Activated T-cell treated with anti-CD3 and anti-CD28 coated beads, Interleukin-2, amount 50 U/mL, for 48 hours (primary cell): ENCODE results near the gene TNS1.

Source experiments
- DNase-seq, 2 experiments: peaks; one replicate each; pipeline ENCODE4 v3.0.0-alpha.2; 2020

TNS1 gene

DNA sequence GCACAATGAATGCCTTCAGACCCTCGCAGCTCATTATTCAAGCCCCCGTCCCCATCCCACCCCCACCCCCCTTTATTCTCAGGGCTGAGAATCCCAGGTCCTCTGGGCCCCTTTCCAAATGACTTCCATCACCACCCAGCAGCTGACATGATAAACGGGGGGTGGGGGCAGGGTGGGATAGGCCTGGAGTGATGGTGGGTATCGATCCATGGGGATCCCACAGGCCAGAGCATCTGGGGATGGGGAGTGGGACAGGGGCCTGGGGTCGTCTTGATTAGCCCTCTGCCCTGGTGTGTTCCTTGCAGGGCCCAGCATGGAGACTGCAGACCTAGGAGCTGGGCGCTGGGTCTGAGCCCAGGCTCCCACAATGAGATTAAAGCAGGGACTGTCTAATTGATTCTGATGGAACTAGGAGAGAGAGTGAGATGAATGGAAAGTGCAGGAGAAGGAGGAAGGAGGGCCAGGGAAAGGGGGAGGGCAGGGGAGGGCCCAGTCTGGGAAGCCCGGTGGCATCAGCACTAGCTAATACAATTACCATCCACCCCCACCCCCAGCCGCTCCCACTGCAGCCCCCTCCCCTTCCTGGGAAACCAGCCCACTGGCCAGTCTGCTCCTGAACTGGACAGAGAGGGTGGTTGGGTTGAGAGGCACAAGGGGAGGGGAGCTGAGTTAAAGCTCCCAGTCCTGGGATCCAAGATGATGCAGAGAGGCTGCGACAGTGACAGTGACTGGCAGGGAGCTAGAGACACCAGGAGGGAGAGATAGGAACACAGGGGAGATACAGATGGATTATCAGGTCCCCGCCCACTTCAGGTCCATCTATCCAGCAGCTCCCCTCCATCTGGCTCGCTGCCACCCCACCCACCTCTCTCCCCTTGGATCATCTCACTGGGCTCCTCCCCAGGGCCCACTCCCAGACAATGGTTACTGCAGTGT is 13.1 kb upstream of the TNS1 start:
- no peak for DNase-seq

DNA sequence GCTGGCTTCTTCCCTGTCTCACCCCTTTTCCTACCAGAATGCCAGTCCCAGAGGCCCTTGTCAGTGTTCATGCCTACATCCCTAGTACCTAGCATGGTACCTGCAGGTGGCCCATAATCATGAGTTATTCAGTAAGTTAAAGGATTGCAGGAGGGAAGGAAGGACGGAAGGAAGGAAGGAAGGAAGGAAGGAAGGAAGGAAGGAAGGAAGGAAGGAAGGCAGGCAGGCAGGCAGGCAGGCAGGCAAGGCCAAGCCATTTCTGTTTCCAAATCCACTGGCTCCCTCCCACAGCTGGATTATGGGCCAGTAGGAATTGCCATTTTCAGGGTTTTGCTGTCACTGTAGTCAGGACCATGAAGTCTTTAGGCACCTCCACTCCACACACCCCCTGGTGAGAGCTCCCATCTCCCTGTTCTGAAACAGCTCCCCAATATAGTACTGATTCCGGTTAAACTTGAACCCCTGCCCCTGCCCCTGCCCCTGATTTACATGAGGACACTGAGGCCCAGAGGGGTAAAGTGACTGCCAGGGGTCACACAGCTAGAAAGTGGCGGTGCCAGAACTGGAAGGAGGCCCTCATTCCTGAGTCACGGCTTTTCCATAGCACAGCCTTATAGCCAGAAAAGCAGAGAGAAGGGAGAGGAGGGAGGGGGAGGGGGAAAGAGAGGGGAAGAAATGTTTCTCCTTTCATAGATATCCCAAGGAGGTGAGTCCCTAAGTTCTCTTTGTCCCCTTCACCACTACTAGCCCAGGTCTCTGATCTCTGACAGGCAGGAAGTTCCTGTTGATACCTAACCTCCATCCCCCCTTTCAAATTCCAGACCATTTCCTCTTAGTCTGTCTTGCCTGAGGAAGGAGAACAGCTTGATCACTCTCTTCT is 12.2 kb upstream of the TNS1 start:
- DNase-seq = no peak

GRCh38 chr2:218013289-218013688 is 10.5 kb upstream of the TNS1 start:
- no peak for DNase-seq

DNA sequence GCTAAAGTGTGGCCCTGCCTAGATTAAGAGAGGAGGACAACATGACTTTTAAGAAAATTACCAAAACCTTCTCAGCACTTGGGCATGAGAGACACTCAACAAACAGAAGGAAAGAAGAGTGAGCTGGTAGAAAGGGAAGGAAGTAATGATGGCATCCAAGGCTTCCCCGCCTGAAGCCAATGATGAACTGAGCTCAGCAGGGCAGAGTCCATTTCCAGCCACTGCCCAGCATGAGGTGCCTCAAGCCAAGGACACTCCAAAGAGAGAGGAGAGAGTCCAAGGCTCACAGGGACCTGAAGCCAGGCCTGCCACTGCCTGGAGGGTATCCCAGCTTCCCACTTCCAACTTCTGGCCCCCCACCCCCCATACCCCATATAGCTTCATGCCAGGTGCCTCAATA is 9.5 kb upstream of the TNS1 start:
- DNase-seq = no peak

DNA sequence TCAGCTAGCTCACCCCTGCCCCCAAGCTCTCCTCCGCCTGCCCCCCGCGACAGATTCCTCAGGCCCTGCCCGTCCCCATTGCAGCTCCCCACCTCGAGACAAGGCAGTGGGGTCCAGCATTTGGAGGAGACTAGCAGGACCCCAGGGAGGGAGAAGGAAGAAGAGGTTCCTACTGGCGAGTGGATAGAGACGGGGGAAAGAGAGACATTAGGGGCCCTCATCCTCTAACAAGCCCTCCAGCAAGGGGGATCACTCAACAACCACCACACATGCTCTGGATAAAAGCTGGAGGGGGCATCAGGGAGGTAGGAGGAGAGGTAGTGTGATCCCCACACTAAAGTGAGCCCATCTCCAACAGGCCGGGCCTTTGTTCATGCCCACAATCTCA is 8.9 kb upstream of the TNS1 start:
- DNase-seq = no peak

GRCh38 chr2:218010984-218011652 is 8.3 kb upstream of the TNS1 start:
- DNase-seq = no peak

GRCh38 chr2:218010140-218010983 is 7.6 kb upstream of the TNS1 start:
- peak; percentile 44 to 59 for DNase-seq

DNA sequence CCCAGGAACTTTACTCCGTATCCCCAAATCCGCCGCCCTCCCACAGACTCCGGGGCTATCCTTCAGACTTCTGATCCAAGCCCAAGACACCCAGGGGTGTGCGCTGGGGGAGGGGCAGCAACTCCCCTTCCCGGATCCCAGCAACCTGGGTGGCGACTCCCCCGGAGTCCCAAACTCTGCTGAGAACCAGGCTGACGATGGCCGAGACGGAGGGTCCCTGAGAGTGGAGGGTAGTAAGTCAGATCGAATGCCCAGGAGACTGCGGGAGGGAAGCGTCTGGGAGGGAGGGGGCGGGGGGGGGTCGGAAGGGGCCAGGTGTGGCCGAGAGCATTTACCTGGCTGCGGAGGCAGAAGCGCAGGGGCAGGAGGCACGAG is 7.0 kb upstream of the TNS1 start:
- no peak for DNase-seq

GRCh38 chr2:218009231-218009630 is 6.4 kb upstream of the TNS1 start:
- no peak for DNase-seq

GRCh38 chr2:218008060-218009040 is 5.6 kb upstream of the TNS1 start:
- no peak for DNase-seq

DNA sequence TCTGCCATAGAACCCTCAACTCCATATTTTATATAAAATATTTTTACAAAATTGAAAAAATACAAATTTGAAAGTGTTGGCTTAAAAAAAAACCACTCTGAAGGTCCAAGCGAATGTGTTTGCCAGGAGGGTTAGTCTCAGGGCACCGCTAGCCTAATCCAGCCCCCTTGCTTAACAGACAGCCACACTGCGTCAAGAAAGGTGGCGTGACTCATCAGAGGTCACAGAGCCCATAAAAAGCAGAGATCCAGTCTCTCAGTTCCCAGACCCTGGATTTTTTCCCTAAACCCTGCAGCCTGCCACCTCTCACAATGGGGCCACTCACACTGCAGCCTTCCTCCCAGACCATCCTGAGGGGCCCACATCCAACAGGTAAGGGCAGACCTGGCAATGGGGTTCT is 3.9 kb upstream of the TNS1 start:
- no peak for DNase-seq

DNA sequence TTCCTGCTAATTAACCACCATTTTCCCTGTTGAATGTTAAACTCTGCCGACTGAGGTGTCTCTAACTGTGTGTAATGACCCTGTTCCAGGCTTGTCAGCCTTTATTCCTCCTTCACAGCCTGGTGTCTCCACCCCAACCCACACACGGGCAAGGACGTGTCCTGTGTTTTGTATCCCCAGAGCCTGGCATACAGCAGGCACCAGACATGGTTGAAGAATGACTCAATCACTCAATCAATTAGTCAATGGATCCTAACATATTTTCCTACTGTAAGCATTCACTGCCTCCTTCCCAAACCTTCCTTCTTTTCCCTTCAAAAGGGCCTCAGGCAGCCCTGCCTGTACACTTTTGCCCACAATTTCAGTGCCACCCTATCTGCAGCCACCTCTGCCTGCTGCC is 2.7 kb upstream of the TNS1 start:
- DNase-seq = no peak

DNA sequence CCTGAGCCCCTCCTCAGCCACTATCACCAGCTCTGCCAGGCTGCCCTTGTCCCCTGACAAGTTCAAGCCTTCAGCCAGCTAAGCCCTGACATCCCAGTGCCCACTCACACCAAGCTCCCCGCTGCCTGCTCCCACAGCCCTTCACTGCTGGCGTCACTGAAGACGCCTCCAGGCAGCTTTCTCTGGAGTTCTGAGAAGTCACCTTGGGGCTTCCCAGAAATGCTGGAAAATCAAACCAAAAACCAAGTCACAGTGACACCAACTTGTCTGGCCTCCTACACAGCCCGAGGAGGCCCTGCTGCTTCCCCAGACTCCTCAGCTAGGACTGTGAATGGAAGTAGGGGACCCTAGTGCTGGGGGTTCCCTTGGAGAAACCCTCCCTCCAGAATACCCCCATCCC is 2.2 kb upstream of the TNS1 start:
- DNase-seq = no peak

GRCh38 chr2:218003981-218004419 is 1.2 kb upstream of the TNS1 start:
- no peak for DNase-seq

DNA sequence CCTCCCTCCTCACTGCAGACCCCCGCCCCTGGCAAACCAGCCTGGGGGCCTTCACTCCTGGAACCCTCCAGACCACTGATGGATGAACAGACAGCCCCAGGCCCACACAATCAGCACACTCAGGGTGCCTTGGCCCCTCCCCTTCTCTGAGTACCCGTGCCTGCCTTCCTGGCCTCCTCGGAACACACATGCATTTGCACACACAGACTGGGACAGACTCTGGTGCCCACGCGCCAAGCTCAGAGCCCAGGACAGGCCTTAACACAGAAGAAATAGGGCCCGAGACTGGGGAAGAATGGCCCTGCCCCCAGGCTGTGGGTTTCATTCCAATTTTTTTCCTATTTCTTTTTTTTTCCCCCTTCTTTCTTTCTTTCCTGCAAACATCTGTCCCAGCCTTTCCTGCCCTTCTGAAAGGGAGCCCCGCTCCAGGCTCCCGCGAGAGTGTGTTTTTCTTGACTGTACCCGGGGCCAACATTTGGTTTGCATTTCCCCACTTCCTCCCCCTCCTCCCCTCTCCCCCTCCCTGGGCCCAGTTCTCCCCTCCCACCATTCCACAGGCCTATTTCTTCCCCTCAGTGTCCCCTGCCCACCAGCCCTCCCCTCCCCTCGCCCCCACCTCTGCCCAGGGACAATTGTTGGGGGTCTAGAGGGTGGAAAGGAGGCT is 618 bp upstream of the TNS1 start:
- no peak for DNase-seq

GRCh38 chr2:218002143-218002844 is 501 bp downstream of the TNS1 start:
- DNase-seq = no peak

- DNase-seq = no peak
These were observed 1.2 kb downstream of the TNS1 start for GRCh38 chr2:218001629-218002028.

DNA sequence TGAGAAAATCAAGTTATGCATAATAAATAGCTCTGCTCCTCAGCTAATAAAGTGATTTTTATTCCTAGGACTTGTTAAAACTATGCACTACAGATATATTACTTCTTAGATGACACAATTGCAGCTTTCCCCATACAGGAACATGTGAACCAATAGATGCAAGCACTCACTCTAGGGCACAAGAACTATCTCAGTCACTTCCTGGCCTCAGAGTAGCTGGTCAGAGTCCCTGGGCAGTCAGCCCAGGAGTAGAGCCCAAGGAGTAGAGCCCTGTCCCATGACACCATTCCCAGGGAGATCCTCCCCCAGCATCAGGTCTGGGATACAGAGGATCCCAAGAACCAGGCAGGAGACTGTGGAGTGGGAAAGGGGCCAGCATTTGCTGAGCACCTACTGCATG is 2.7 kb downstream of the TNS1 start:
- no peak for DNase-seq

DNA sequence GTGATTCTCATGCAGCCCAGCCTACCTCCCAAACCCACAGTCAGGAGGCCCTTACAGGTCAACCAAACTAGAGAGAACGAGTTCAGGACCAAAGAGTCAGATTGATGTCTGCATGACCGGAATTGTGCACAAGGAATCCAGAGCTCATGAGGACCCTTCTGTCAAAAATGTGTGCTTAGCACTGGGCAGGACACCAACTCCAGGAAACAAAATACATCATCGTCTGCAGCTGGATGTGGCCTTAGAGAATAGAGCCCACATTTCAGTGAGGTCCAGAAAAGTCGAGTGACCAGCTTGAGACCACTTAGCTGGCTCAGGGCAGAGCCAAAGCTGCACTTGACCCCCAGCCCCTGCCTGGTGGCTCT is 3.2 kb downstream of the TNS1 start:
- no peak for DNase-seq
